KOPT-K1 (cell line): Measurements from ENCODE around the gene AQP9.

ENCODE experiments used
- H3K27ac ChIP-seq: fragments of 200-600 bp; sonication (generic); 2 replicates; pipeline ENCODE4 v1.5.1; 2016; ENCODE audit warnings: antibody characterized with exemption, mild to moderate bottlenecking, low read depth, low read length; ENCODE audit not compliant: poor library complexity, severe bottlenecking
- H3K36me3 ChIP-seq: fragments of 200-600 bp; sonication (generic); 2 replicates; pipeline ENCODE4 v1.5.1; 2017; ENCODE audit warnings: antibody characterized with exemption, mild to moderate bottlenecking, low read length, moderate library complexity; ENCODE audit not compliant: insufficient read depth
- H3K9me3 ChIP-seq: fragments of 200-600 bp; sonication (generic); 2 replicates; pipeline ENCODE4 v1.5.1; 2017; ENCODE audit warnings: antibody characterized with exemption, low read length, mild to moderate bottlenecking; ENCODE audit not compliant: insufficient read depth, poor library complexity, severe bottlenecking

The AQP9 gene

GRCh38 chr15:58221591-58222241 is 83.5 kb downstream of the AQP9 start:
- H3K36me3 ChIP-seq: no peaks in the 10 kb centered on the region
- no peak overlapping the region for H3K27ac ChIP-seq
- no peaks in the 10 kb centered on the region for H3K9me3 ChIP-seq

DNA sequence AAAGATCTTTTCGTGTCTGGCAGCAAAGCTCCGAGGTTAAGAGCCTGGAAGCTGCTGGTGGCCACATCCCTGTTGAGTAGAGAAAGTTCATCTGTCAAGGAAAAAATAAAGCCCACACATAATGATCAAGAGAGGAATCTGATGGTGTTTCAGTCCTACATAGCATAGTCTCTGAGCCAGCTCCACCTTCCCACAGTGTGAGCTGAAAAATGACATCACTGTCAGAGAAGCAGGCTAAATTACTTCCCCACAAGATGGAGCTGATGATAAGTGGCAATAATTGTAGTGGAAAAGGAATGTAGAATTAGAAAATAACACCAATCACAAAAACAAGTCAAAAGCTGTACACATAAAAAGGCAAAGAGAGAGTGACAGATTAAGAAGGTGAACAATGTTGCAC is 84.5 kb downstream of the AQP9 start:
- H3K27ac ChIP-seq: no peak overlapping the region

DNA sequence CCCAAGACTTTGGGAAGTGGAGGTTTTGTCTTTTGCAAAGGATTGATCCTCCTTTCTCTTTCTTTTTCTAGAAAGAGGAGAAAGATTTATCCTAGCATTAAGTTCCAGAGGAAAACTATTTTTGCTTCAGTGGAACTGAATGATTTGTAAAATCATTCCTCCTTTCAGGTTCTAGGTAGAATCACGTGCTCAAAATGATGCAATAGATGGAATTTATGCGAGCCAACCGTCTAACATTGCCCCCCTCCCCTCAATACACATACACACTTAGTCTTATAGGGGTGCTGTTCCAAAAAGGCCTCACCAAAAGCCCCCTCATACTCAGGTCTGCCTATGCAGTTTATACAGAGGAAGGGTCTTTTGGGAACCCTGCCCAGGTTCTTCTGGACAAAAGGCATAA is 85.3 kb downstream of the AQP9 start:
- Histone ChIP-seq H3K27ac (no peak overlapping the region), H3K9me3 (no peaks in the 10 kb centered on the region), H3K36me3 (no peaks in the 10 kb centered on the region)

More for the DNA sequence above, 84.5 kb downstream of the AQP9 start:
- Histone ChIP-seq H3K36me3 (no peaks in the 10 kb centered on the region), H3K9me3 (no peaks in the 10 kb centered on the region)

DNA sequence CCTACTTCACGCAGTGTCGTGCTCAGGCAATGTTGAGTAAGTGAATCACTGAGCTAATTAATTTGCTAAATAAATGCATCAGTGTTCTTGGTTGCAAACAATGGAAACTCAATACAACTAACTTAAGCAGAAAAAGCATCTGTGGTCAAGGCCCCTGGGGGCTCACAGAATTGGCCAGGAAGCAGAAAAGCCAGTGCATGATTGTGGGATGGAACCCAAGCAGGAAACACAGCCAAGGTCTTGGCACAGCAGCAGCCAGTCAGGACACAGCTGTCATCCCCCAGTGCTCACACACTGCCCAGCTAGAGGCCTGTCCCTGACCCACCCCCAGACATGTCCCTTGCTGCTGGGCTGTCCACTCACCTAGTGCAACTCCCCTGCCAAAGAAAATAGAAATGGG is 85.9 kb downstream of the AQP9 start:
- Histone ChIP-seq H3K9me3 (no peaks in the 10 kb centered on the region), H3K27ac (no peak overlapping the region), H3K36me3 (no peaks in the 10 kb centered on the region)

DNA sequence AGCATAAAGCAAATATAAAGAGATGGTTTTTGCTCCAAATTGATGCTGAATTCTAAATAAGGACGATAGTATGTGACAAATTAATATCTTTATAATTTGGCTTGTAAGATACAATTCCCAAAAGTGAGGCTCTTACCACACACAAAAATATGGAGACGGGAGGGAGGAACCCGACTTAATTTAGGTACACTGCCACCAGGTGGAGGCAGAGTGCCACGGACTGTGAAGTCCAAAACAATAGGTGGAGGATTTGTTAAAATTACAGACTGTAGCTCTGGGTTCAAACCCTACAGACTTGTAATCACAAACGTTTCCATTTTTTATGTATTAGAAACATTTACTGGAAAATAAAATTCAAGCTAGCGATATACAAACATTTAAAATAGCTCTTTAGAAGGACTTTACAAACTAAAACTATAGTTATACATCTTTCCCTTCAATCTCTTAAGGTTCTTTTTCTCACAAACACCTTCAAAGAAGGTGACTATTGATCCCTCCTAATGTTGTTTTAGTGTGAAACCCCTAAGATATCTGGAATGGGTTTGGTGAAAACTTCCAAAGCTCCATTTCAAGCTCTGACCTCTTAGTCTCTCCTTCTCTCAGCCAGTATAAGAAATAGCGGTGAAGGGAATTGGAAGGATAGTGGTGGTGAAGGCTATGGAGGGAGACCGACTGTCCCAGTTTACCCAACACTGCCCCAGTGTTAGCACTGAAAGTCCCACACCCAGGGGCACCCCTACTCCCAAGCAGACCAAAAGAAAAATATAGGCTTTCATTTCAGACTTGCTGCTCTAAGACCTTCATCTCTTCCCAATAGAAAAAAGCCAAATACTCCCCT is 89.7 kb downstream of the AQP9 start:
- H3K27ac ChIP-seq: no peak overlapping the region
- no peaks in the 10 kb centered on the region for H3K36me3 ChIP-seq
- no peaks in the 10 kb centered on the region for H3K9me3 ChIP-seq

GRCh38 chr15:58228718-58229117 is 90.5 kb downstream of the AQP9 start:
- Histone ChIP-seq H3K27ac (no peak overlapping the region), H3K9me3 (no peaks in the 10 kb centered on the region), H3K36me3 (no peaks in the 10 kb centered on the region)

DNA sequence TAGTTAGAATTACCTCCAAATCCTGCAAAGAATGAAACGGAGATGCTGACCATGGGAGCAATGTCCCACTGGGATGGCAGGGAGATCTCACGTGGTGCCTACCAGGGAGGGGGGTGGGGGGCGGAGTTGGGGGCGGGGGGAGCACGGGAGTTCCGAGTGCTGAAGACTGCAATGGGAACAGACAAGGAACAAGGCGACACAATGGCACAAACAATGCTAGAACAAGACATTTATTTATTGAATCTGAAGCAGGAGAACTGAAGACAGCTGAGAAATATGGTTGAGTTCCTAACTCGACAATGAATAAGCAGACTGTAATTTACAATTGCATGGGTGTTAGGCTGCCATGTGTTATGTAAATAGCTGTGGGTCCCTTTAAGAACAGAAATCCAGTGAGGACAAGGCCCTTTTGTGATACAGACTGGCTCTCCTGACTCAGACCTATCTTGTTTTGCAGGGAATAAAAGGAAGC is 91.2 kb downstream of the AQP9 start:
- Histone ChIP-seq H3K36me3 (no peaks in the 10 kb centered on the region), H3K9me3 (no peaks in the 10 kb centered on the region), H3K27ac (no peak overlapping the region)

DNA sequence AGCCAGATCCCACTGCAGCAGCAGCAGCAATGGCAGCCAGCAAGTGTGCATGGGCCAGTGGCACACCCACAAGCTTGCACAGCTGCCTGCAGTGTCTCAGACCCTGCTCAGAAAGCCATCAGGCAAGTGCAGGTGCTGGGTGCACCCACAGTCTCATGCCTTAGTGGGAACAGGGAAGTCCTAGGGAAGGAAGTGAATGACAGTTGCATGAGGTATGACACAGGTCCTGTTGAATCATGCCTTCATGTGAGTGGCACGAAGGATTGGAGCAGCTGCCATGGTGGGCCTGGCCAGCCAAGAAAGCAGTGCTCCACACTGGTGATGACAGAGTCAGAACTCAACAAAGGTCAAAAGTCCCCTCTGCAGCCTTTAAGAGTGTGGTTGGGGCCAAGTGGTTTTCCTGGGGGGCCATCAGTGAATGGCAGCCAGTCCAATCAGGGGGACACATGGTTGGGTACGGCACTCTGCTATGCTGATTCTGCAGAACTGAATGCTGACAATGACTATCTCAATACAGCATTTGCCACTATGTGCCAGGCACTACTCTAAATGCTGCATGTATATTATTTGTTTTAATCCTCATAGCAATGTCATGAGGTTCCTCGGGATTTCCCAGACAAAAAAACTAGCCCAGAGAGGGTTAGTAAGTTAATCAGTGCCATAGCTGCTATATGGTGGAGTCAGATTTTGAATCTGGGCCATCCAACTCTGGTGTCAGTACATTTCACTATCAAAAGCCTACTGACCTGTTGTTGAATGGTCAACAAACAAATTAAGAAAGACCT is 94.3 kb downstream of the AQP9 start:
- Histone ChIP-seq H3K27ac (no peak overlapping the region), H3K9me3 (no peaks in the 10 kb centered on the region), H3K36me3 (no peaks in the 10 kb centered on the region)

GRCh38 chr15:58233341-58233740 is 95.2 kb downstream of the AQP9 start:
- Histone ChIP-seq H3K9me3 (no peaks in the 10 kb centered on the region), H3K36me3 (no peaks in the 10 kb centered on the region), H3K27ac (no peak overlapping the region)
